Epithelial cell of esophagus (primary cell): ENCODE measurements around the gene HAUS5.

Experiments
- DNase-seq: peaks from one replicate; pipeline ENCODE4 v3.0.0; 2010; ENCODE audit warnings: low read depth
- H3K4me3 ChIP-seq: 2 replicates; pipeline ENCODE4 v1.5.1; 2011; ENCODE audit warnings: mild to moderate bottlenecking, low read length, control low read depth
- CTCF ChIP-seq: IDR thresholded peaks from 2 replicates; pipeline ENCODE4 v1.5.1; 2011; ENCODE audit warnings: low read depth, mild to moderate bottlenecking, low read length, control low read depth, inconsistent platforms; ENCODE audit not compliant: insufficient read depth; ENCODE audit errors: missing control alignments

HAUS5 gene

GRCh38 chr19:35663981-35664380, 51.4 kb downstream of the HAUS5 start:
- DNase-seq: no peak
- H3K4me3 ChIP-seq: no peak overlapping the region
- no peak for TF ChIP-seq CTCF

- no peak for TF ChIP-seq CTCF
- DNase-seq: no peak
- H3K4me3 ChIP-seq: no peak overlapping the region
Observed at GRCh38 chr19:35665157-35665556, 52.6 kb downstream of the HAUS5 start.

GRCh38 chr19:35665604-35666003, 53.1 kb downstream of the HAUS5 start:
- no peak for DNase-seq
- no peak overlapping the region for H3K4me3 ChIP-seq
- no peak for TF ChIP-seq CTCF

- no peak for TF ChIP-seq CTCF
- H3K4me3 ChIP-seq: no peak within 1 kb of the TSS
- no peak for DNase-seq
Observed at GRCh38 chr19:35666251-35666913, 53.8 kb downstream of the HAUS5 start, which contains the start of gene UPK1A. TSS of gene UPK1A (plus strand) at chr19:35666517. CDS start at chr19:35666813, 296 bp downstream.

GRCh38 chr19:35669566-35669965, 57.0 kb downstream of the HAUS5 start:
- H3K4me3 ChIP-seq: no peak overlapping the region
- TF ChIP-seq CTCF: no peak
- no peak for DNase-seq

- H3K4me3 ChIP-seq: no peak overlapping the region
- DNase-seq: no peak
- no peak for TF ChIP-seq CTCF
Observed at GRCh38 chr19:35669974-35670373, 57.4 kb downstream of the HAUS5 start.

GRCh38 chr19:35670686-35671085, 58.2 kb downstream of the HAUS5 start:
- DNase-seq: no peak
- no peak for TF ChIP-seq CTCF
- H3K4me3 ChIP-seq: no peak overlapping the region
